Activated naive CD8-positive, alpha-beta T cell treated with anti-CD3 and anti-CD28 coated beads, Interleukin-2, amount 50 U/mL, for 24 hours (primary cell): ENCODE data around the gene LARGE1.

Source experiments
- ATAC-seq: fragments of 150-1000 bp; cut with Tn5 transposase; one replicate; pipeline ENCODE4 v1.10.0; 2021
- DNase-seq: peaks from one replicate; pipeline ENCODE4 v3.0.0; 2021
- H3K27ac Mint-ChIP-seq: one replicate; pipeline ENCODE4 v1.8.0; 2021; ENCODE audit warnings: mild to moderate bottlenecking, mixed read lengths
- H3K27me3 Mint-ChIP-seq: one replicate; pipeline ENCODE4 v1.8.0; 2021; ENCODE audit warnings: mixed read lengths
- H3K36me3 Mint-ChIP-seq: one replicate; pipeline ENCODE4 v1.8.0; 2021; ENCODE audit warnings: low read depth, mixed read lengths
- H3K4me1 Mint-ChIP-seq: one replicate; pipeline ENCODE4 v1.8.0; 2021; ENCODE audit warnings: mixed read lengths
- H3K4me3 Mint-ChIP-seq: one replicate; pipeline ENCODE4 v1.8.0; 2021; ENCODE audit warnings: mild to moderate bottlenecking, moderate library complexity, mixed read lengths
- H3K9me3 Mint-ChIP-seq: one replicate; pipeline ENCODE4 v1.8.0; 2021; ENCODE audit warnings: mixed read lengths

Gene LARGE1

DNA sequence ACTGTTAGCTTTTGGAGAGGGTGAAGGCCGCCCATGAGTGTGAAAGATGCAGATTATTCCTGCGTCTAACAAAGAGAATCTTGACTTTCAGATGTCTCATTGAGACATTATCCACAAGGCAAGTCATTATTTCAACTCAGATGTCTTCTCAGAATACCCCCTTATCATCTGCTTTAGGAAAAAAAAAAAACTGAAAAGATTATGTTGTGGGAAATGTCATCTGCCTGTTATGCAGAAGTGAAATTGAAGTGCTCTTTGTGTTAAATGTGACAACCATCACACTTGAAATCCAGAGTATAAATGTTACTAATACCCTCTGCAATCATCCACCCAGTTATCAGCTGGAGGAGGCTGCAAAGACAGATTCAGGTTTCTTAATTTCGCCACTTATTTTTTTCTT lies 239.6 kb downstream of the LARGE1 start:
- Mint-ChIP-seq H3K36me3 (no peaks in the 10 kb centered on the region), H3K4me3 (no peak overlapping the region), H3K27me3 (peaks cover 2% of the 10 kb centered on the region), H3K27ac (no peak overlapping the region), H3K9me3 (peaks cover 14% of the 10 kb centered on the region), H3K4me1 (no peaks in the 10 kb centered on the region)
- no peak for ATAC-seq
- DNase-seq: no peak

- Mint-ChIP-seq H3K27ac (no peak overlapping the region), H3K4me3 (no peak overlapping the region), H3K36me3 (no peaks in the 10 kb centered on the region), H3K4me1 (no peaks in the 10 kb centered on the region), H3K27me3 (peaks cover 4% of the 10 kb centered on the region), H3K9me3 (peaks cover 10% of the 10 kb centered on the region)
- no peak for DNase-seq
- no peak for ATAC-seq
Observed at GRCh38 chr22:33678523-33678922, 241.8 kb downstream of the LARGE1 start.

- Mint-ChIP-seq H3K36me3 (no peaks in the 10 kb centered on the region), H3K27ac (no peak overlapping the region), H3K9me3 (peaks cover 8% of the 10 kb centered on the region), H3K4me1 (no peaks in the 10 kb centered on the region), H3K4me3 (no peak overlapping the region), H3K27me3 (peaks cover 3% of the 10 kb centered on the region)
- ATAC-seq (no peak), DNase-seq (no peak)
Observed at GRCh38 chr22:33677536-33677935, 242.7 kb downstream of the LARGE1 start.

GRCh38 chr22:33674357-33674756 lies 245.9 kb downstream of the LARGE1 start:
- no peak overlapping the region for H3K27ac Mint-ChIP-seq
- H3K36me3 Mint-ChIP-seq: no peaks in the 10 kb centered on the region
- H3K27me3 Mint-ChIP-seq: peaks cover 3% of the 10 kb centered on the region
- no peaks in the 10 kb centered on the region for H3K4me1 Mint-ChIP-seq
- no peak for DNase-seq
- H3K4me3 Mint-ChIP-seq: no peak overlapping the region
- peaks cover 4% of the 10 kb centered on the region for H3K9me3 Mint-ChIP-seq
- ATAC-seq: no peak

DNA sequence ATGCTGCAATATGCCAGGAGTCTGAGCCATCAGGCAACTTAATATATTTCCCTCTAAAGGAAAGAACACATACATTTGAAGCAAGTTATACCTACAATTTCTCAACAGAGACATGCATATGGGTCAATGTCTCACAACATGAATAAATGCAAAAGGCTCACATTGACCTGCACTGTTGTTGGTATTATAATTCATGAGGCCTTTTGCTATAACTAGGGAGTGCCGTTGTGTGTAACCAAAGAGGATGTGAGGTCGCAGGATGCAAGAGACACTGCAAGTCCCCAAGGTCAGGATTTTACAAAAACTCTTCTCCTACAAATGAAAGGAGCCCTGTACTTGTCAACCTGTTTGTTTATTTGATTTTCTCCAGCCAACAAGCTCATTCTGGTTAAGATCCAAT lies 250.5 kb downstream of the LARGE1 start:
- H3K4me1 Mint-ChIP-seq: no peaks in the 10 kb centered on the region
- no peak overlapping the region for H3K4me3 Mint-ChIP-seq
- H3K27ac Mint-ChIP-seq: no peak overlapping the region
- no peaks in the 10 kb centered on the region for H3K9me3 Mint-ChIP-seq
- ATAC-seq (no peak), DNase-seq (no peak)
- no peaks in the 10 kb centered on the region for H3K36me3 Mint-ChIP-seq
- H3K27me3 Mint-ChIP-seq: no peaks in the 10 kb centered on the region

DNA sequence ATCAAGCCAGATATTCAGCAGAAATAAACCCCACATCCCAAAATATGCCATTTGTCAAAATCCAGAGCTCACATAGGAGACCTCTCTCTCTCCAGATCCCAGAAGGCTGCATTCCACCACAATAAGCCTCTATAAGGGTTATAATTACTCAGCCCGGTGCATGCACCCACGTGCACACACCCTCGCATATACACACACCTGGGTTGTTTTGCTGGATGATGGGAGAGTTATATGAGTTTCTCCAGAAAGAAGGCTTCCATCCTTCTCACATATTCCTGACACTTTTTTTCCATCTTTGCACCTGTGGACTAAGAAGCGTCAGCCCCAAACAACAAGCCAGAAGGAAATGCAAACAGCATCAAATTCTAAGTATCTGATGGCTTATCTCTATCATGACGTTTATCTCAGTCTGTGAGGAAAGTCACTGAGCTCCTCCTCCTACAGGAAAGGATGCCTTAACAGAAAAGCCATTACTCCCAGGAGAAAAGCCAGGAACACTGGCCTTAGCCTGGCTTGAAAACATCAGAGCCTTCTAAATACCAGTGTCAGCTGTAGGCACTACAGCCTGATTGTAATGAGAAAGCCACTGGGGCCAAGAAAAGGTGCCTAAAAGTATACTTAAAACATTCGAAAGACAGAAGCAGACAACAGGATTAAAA lies 253.2 kb downstream of the LARGE1 start:
- ATAC-seq (no peak), DNase-seq (no peak)
- Mint-ChIP-seq H3K4me1 (no peaks in the 10 kb centered on the region), H3K4me3 (no peak overlapping the region), H3K27ac (no peak overlapping the region), H3K27me3 (no peaks in the 10 kb centered on the region), H3K36me3 (no peaks in the 10 kb centered on the region), H3K9me3 (peaks cover 6% of the 10 kb centered on the region)

DNA sequence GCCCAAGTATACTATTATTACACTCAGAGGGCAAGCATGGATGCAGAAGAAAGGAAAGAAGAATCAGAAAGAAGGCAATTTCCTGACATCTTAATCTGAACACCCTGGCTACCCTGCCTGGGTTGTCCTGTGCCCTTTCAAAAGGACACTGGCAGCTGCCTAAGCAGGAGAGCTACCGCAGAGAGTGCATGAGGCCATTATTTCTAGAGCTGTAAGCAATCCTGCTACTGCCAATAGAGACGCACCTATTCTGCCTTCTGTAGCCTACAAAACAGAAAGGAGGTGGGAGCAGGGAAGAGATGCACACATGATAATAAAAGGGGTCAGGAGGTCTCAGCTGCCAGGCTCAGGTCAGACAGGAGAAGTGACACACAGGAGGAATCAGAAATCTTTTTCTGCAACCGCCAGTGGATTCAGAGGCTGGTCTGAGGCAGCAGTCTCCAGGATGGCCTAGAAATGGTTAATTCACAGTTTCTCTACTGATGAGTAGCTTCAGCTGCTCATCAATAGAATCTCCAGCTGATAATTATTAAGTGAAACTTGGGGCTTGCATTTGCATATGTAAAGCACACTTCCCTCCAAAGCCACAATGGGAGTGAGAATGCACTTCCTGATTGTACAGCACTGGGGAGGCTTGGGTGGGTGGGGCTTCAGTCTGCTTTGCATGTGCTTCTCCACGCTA lies 253.9 kb downstream of the LARGE1 start:
- ATAC-seq (no peak), DNase-seq (no peak)
- H3K9me3 Mint-ChIP-seq: peaks cover 6% of the 10 kb centered on the region
- H3K27me3 Mint-ChIP-seq: no peaks in the 10 kb centered on the region
- no peak overlapping the region for H3K27ac Mint-ChIP-seq
- no peaks in the 10 kb centered on the region for H3K36me3 Mint-ChIP-seq
- H3K4me1 Mint-ChIP-seq: no peaks in the 10 kb centered on the region
- no peak overlapping the region for H3K4me3 Mint-ChIP-seq

GRCh38 chr22:33659448-33659847 lies 260.8 kb downstream of the LARGE1 start:
- Mint-ChIP-seq H3K27me3 (no peaks in the 10 kb centered on the region), H3K9me3 (peaks cover 39% of the 10 kb centered on the region), H3K4me1 (no peaks in the 10 kb centered on the region), H3K4me3 (no peak overlapping the region), H3K36me3 (no peaks in the 10 kb centered on the region), H3K27ac (no peak overlapping the region)
- ATAC-seq: no peak
- no peak for DNase-seq

DNA sequence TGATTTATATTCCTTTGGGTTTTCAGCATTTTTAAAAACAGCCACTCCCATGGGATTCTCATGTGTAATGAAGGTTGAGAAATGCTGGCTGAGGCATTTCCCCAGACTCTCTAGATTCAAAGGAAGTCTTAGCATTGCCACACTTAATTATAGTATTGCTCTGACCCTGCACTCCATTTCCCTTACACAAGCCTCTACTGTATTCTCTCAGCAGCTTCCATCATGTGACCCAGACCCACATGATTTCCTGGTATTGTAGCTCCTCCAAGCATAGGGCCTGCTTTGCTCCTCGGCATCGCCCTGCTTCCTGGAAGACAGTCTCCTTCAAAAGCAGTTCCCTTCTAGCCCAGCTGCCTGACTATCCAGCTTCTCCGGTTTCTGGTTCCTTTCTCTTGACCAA lies 261.5 kb downstream of the LARGE1 start:
- ATAC-seq (no peak), DNase-seq (no peak)
- Mint-ChIP-seq H3K27ac (no peak overlapping the region), H3K9me3 (peaks cover 35% of the 10 kb centered on the region), H3K4me3 (no peak overlapping the region), H3K4me1 (no peaks in the 10 kb centered on the region), H3K36me3 (no peaks in the 10 kb centered on the region), H3K27me3 (no peaks in the 10 kb centered on the region)

DNA sequence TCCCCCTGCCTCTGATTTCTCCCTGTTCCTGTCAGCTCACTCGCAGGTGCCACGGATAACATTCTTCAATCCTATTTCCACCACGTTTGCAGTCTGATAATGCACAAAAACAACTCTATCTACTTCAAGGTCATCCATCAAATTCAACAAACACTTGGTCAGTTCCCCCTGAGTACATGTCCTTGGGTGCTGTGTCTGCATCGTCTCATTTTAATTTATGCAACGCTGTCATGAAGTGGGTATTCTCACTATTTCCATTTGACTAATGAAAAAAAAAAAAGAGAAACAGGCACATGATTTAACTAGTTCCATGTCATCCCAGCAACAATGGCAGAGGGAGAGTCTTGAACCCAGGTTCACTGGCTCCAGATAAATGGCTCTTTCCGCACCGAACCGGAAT lies 262.6 kb downstream of the LARGE1 start:
- DNase-seq: no peak
- Mint-ChIP-seq H3K9me3 (peaks cover 35% of the 10 kb centered on the region), H3K27me3 (no peaks in the 10 kb centered on the region), H3K27ac (no peak overlapping the region), H3K4me3 (no peak overlapping the region), H3K36me3 (no peaks in the 10 kb centered on the region), H3K4me1 (no peaks in the 10 kb centered on the region)
- no peak for ATAC-seq

GRCh38 chr22:33656808-33657628 lies 263.3 kb downstream of the LARGE1 start:
- DNase-seq: no peak
- Mint-ChIP-seq H3K4me3 (no peak overlapping the region), H3K4me1 (no peaks in the 10 kb centered on the region), H3K9me3 (peaks cover 39% of the 10 kb centered on the region), H3K36me3 (no peaks in the 10 kb centered on the region), H3K27ac (no peak overlapping the region), H3K27me3 (no peaks in the 10 kb centered on the region)
- ATAC-seq: no peak

GRCh38 chr22:33654173-33654895 lies 265.9 kb downstream of the LARGE1 start:
- H3K9me3 Mint-ChIP-seq: peaks cover 44% of the 10 kb centered on the region
- H3K27ac Mint-ChIP-seq: no peak overlapping the region

GRCh38 chr22:33653532-33654063 lies 266.7 kb downstream of the LARGE1 start:
- no peaks in the 10 kb centered on the region for H3K36me3 Mint-ChIP-seq
- no peaks in the 10 kb centered on the region for H3K4me1 Mint-ChIP-seq
- no peak overlapping the region for H3K27ac Mint-ChIP-seq
- no peak overlapping the region for H3K4me3 Mint-ChIP-seq
- H3K9me3 Mint-ChIP-seq: peaks cover 39% of the 10 kb centered on the region
- DNase-seq (no peak), ATAC-seq (no peak)
- no peaks in the 10 kb centered on the region for H3K27me3 Mint-ChIP-seq

More at GRCh38 chr22:33654173-33654895, 265.9 kb downstream of the LARGE1 start:
- DNase-seq (no peak), ATAC-seq (no peak)
- H3K36me3 Mint-ChIP-seq: no peaks in the 10 kb centered on the region
- H3K4me1 Mint-ChIP-seq: no peaks in the 10 kb centered on the region
- H3K27me3 Mint-ChIP-seq: no peaks in the 10 kb centered on the region
- no peak overlapping the region for H3K4me3 Mint-ChIP-seq

DNA sequence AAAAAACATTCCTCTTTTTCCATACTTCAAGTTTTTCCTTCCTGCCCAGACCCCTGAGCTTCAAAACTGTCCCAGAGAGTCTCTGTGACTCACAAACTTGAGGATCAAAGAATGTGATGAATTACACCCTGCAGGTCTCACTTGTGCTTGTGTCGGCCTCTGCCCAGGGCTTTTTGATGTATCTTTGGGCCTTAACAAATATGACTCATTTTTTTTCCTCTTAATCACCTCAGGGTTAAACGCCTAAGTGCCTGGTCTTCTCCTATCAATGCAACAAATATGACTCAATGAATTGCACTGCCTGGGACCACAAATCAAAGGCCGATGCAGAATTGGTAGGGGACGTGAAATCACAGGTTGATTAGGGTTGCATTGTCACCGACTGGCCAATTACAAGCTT lies 267.7 kb downstream of the LARGE1 start:
- H3K36me3 Mint-ChIP-seq: no peaks in the 10 kb centered on the region
- ATAC-seq (no peak), DNase-seq (no peak)
- H3K9me3 Mint-ChIP-seq: peaks cover 38% of the 10 kb centered on the region
- no peak overlapping the region for H3K4me3 Mint-ChIP-seq
- H3K27me3 Mint-ChIP-seq: no peaks in the 10 kb centered on the region
- H3K4me1 Mint-ChIP-seq: no peaks in the 10 kb centered on the region
- no peak overlapping the region for H3K27ac Mint-ChIP-seq
